GM12892 (cell line): ENCODE data around the gene PRMT5. TPM values are rescaled to one million over a fixed set of nuclear protein-coding genes. Genes with fewer than 3 reads are reported as not detected.
A peak's percentile ranks its signal among the peaks of the same experiment; 100 is the strongest.
"Not testable (repeated sequence)": the region's sequence is repeated elsewhere in the genome, so short reads cannot be mapped to it uniquely, and the experiment has no call there.

ENCODE experiments used
- DNase-seq: peaks from one replicate; pipeline ENCODE4 v3.0.0; 2011; ENCODE audit not compliant: insufficient read length
- FAIRE-seq: peaks from 2 replicates; lab custom pipeline; 2011; peaks lifted over from hg19 to GRCh38; lab: Jason Lieb, UNC
- POLR2A ChIP-seq: IDR thresholded peaks from 2 replicates; pipeline ENCODE4 v1.6.1; 2011; ENCODE audit warnings: low read depth, low read length, control low read depth
- POLR2AphosphoS5 ChIP-seq: IDR thresholded peaks from 2 replicates; pipeline ENCODE4 v1.6.1; 2011; ENCODE audit warnings: low read depth, low read length, control low read depth
- TAF1 ChIP-seq: IDR thresholded peaks from 2 replicates; pipeline ENCODE4 v1.6.1; 2011; ENCODE audit warnings: low read depth, mild to moderate bottlenecking, control low read depth, low read length, borderline replicate concordance
- polyA plus RNA-seq: library from polyadenylated mRNA; unstranded; fragments of >200 nt; gene quantifications from one replicate; pipeline ENCODE4 v1.2.1, GENCODE V29; 2012; ENCODE audit warnings: missing spikeins, inconsistent platforms; ENCODE audit not compliant: missing spikeins

PRMT5 gene
- polyA plus RNA-seq, result 80.7 TPM

DNA sequence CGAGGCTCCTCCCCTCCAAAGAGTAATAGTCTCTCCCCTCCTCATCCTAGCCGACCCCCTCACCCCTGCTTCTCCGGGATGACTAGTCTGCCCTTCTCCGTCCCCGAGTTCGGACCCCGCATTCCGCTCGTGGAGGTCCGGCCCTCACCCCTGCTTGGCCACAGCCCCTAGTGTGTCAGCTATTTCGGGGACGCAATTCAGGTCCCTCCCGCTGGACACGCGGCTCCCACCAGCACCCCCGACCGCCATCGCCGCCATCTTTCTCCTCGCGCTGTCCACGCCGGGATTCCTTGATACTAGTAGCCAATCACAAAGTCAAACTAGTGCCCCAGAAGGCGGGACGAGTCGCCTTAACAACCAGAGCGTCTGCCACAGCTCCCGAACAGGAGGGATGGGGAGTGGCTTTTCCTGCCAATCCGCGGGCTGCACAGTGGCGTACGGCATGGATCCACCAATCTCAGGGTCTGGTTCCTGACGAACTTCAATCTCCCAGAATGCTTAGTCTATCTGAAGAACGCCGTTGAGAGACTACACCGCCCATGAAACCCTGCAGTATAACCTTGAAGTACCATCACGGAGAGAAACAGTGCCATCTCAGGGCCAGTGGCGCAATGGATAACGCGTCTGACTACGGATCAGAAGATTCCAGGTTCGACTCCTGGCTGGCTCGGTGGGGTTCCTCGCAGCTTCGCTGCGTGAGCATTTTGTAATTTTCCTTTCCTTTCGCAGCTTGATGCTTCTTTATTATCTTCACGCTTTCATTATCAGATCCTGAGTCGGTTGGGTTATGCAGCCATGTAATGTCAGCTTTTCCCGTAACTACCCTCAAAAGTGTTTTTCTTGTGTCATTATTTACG lies at the start of gene PRMT5:
TSS of gene PRMT5 (minus strand) at position 273 of the 857 bp plus-strand sequence. CDS start at position 258, 15 bp downstream.
- TF ChIP-seq TAF1 (peak; percentile 92), POLR2A (peak; percentile 87), POLR2AphosphoS5 (peak; percentile 84)
- peak; percentile 91 for FAIRE-seq

DNA sequence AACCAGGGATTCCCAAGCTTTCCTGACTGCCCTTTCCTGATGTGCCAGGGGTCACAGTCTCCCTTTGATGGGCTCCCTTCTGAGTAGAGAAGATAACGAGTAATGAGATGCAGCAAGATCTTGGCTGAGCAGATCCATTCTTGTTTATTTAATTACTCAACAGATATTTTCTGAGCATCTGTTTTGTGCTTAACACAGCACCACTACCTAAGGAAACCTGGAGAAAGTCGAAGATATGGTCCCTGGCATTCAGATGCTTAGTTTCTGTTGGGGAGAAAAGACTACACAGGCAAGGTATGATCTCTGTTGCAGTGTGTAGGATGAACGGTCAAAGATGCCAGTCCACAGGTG lies 49.3 kb upstream of the PRMT5 start:
- FAIRE-seq (no peak), DNase-seq (no peak)
- TF ChIP-seq POLR2A (no peak), TAF1 (no peak), POLR2AphosphoS5 (no peak)

More for the DNA sequence above, at the start of gene PRMT5:
- DNase-seq, result peak; percentile 87

DNA sequence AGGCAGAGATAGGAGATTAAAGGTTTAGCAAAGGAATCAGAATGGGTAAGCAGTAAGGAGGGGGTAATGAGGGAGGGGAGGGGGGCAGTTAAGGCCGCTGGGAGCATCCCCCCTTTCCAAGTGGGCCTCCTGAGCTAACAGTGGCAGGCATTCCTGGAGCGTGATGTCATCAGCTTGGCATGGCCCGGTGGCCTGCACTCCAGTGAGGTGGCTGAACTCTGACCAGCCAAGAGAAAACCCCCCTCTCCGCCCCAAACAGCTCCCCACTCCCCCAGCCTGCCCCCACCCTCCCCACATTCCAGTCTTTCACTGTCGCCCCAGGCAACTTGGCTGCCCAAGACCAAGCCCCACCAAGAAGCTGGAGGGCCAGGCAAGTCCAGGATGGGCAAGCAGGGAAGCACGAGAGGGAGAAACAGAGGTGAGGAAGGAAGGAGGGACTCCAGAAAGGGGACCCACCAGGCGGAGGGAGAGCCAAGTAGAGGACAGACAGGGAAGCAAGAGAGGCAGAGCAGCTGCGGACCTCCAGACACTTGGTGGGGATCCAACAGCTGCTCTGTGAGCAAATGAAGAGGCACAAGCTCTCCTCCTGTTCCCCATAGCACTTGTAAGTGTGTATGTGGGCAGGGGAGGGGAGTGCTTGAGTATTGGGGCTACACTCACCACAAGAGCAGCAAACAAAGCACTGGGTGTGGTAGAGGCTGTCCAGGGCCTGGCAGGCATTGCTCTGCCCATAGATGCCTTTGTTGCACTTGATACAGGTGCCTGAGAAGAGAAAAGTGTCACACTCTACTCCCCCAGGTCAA lies 48.7 kb upstream of the PRMT5 start:
- no peak for FAIRE-seq
- no peak for TF ChIP-seq POLR2AphosphoS5
- DNase-seq, result no peak

DNA sequence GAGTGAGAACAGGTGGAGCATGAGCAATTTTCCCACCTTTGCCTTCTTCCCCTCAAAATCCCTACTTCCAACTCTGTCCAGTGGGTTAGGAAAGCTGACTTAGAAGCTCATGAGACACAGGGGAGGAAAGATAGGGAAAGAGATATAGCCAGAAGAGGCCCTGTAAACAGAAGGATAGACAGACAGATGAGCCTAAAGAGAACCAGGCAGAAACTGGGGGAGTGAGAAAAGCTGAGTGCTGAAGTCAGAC lies 48.2 kb upstream of the PRMT5 start:
- no peak for TF ChIP-seq POLR2AphosphoS5
- no peak for TF ChIP-seq POLR2A
- TF ChIP-seq TAF1, result no peak
- DNase-seq, result no peak
- FAIRE-seq, result no peak

DNA sequence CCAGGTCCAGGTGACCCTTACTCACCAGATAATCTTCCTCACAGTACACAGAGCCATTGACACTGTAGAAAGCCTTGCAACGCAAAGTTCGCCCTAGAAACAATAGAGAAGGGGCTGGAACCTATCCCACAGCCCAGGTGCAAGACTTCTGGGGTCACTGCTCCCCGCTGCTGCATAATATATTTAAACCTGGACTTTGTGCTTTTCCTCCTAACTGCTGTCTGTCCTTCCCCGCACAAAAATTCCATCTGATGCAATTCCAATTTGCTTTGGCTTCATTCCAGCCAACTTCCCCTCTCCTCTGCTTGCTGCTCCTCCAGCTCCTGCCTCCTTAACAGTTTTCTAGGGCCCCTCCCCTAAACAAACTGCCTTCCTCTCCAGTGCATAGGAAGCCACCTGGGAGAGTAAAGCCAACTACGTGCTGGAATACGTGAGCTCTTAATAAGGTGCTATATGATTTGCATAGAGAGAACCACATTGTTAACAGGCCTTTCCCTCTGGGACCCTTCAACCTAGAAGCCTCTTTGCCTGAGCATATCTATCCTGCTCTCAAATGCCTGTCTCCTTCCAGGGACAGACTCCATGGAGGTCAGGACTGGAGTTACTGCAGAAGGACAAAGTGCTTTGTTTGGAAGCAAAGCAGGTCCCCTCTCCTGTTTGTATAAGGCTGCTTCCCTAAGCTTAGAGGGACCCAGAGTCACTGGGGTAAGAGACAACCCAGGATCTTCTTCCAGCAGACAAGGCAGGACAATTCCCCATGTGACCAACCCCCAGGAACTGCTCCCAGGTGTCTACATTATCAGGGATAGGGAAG lies 47.7 kb upstream of the PRMT5 start:
- DNase-seq (no peak), FAIRE-seq (no peak)
- TF ChIP-seq TAF1 (no peak), POLR2AphosphoS5 (no peak), POLR2A (no peak)

DNA sequence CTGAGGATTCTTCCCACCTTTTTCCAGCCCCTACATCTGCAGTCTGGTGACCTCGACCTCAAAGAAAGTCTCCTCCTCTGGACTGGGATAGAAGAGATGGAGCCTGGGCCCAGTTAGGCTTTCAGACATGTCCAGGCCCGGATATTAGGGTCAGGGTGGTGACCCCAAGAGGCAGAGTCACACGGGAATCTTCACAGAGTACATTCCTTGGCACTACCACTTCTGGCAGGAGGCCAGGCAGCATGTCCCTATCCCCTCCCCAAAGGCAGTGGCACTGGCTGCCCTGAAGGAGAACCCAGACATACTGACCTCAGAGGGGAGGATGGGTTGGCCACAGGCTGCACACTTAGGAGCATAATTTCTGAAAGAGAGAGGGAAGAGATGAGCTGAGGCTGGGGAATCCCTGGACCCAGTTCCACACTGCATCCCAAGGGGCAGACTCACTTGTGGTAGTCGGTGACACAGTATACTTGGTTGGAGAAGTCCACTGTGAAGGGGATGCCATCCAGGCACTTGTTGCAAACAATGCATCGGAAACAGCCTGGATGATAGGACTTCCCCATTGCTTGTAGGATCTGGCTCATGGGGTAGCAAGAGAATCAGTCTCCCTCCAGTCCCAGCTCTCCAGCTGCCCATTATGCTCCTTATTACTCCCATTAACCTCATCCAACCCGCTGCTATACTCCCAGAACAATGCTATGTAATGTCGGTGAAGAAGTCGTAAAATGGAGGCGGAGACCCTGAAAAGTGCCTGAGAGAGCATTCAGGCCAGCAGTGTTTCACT lies 45.5 kb upstream of the PRMT5 start:
- TF ChIP-seq TAF1, result no peak
- TF ChIP-seq POLR2AphosphoS5, result no peak
- no peak for TF ChIP-seq POLR2A
- FAIRE-seq (no peak), DNase-seq (no peak)

DNA sequence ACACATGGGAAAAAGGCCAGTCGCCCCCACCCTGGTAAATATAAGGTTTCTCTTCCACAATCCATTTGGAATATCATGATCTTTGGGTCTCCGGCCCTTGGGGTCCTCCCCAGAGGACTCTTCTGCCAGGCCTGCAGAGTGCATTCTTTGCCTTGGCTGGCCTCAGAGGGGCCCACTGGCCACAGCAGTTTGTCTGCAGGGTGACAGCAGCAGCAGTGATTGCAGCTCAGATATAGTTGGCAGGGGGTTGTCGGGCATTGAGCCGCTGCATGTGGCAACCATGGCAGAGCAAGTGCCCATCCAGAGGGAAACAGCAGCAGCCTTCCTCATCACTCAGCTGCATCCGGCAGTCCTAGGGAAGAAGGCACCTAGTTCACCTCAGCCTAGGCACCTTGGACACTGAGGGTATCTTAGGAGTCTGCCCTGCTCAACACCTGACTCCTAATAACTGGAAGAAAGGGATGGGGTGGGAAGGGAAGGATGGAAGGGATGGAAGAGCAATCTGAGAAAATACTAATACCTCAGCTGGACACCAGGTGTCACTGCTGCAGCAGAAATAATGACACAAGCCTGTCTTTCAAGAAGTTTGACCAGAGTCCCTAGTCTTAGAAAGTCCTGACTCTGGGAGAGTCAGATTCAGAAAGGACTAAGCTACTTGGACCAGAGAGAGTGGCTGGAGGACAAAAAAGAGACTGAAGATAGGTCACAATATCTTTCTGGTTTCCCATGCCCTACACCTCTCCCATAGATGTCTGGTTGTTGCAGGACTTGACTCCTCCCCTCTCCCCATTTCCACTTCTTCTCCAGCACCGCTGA lies 44.2 kb upstream of the PRMT5 start:
- TF ChIP-seq TAF1 (no peak), POLR2AphosphoS5 (no peak), POLR2A (no peak)
- FAIRE-seq (peak; percentile 74), DNase-seq (no peak)

DNA sequence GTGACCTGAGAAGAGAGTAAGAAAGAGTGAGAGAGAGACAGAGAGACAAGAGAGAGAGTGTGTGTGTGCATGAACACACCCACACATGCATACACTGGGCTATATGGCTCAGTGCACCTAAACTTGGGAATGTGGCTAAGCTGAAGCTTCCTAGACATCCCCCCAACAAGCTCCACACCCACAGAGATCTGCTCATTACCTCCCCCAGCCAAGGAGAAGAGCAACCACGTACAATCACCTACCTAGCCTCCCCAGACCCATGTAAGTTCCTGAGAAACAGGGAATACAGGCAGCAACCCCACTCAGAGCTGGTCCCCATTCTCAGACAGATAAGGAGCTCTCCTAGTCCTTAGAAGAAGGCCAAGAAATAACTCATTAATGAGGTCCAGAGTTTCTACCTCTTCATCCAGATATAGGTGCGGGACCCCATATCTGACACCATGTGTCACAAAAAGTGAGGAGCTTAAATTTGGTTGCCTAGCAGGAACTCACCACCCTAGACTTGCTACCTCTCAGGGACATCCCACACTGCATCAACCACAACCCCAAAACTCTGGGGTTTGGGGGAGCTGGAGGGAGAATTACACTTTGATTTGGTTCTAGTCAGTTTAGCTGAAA lies 43.2 kb upstream of the PRMT5 start:
- TF ChIP-seq POLR2AphosphoS5 (no peak), POLR2A (no peak), TAF1 (no peak)
- FAIRE-seq, result no peak
- DNase-seq, result no peak

DNA sequence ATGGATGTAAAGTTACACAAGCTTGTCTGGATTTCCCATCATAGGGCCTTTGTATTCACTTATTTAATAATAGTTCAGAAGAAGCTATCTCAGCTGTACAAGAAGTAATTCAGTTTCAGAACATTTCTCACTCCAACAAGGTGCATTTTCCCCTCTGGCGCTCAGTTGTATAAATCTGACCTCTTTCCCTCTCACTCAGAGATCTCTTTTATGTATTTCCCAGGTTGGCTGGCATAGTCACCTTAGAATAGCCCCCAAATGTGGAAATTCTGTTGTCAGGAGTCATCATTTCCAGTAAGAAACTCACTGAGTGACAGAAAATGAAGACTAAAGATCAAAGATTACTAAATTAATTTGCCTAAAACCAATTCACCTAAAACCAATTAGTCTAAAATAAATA lies 42.0 kb upstream of the PRMT5 start:
- TF ChIP-seq TAF1 (no peak), POLR2A (no peak), POLR2AphosphoS5 (no peak)
- no peak for FAIRE-seq

DNA sequence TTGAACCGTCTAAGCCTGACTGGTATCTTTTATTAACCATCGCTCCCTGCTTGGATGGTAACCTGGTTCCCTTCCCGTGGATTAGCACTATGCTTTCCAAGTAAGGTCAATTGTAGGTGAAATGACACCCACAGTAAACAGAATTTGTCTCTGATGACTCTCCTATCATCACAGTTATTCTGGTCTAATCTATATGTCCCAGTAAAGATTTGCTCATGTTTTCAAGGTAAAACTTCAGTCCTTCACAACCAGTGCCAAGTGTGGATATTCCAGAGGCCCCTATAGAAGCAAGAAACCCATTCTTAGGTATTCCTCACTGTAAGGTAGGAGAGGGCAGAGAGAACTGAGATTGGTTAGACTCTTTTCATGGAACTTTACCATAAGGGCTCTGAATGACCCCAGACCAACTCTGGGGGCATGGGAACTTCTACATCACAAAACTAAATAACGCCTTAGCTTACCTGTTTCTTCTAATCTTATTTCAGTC lies 37.6 kb upstream of the PRMT5 start:
- FAIRE-seq, result no peak
- DNase-seq, result no peak
- no peak for TF ChIP-seq POLR2AphosphoS5

More for the DNA sequence above, 42.0 kb upstream of the PRMT5 start:
- DNase-seq, result no peak

DNA sequence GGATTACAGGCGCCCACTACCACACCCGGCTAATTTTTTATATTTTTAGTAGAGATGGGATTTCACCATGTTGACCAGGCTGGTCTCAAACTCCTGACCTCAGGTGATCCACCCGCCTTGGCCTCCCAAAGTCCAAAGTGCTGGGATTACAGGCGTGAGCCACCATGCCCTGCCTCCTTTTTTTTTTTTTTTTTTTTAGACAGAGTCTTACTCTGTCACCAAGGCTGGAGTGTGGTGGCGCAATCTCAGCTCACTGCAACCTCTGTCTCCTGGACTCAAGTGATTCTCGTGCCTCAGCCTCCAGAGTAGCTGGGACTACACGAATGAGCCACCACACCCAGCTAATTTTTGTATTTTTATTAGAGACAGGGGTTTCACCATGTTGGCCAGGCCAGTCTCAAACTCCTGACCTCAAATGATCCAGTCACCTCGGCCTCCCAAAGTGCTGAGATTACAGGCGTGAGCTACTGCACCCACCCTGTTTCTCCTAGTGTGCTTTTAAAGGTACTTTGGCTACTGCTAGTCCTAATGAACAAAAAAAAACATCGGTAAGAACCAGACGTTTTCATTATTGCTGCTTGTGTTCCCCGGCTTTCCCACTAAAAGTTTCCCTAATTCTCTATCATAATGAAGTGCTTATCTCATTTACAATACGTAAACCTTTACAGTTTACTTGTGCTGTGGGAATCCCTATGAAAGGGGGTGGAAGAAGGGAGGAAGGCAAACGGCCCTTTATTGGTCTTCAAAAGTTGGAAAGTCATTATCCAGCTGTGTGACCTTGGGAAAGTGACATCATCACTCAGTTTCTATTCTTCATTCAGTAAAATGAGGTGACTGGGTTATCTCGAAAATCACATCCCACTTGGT lies 37.0 kb upstream of the PRMT5 start:
- DNase-seq, FAIRE-seq: not testable (repeated sequence)
